BE2C (cell line): Measurements from ENCODE around the gene UNC13A.

ENCODE experiments used
- DNase-seq: peaks from one replicate; pipeline ENCODE4 v3.0.0-alpha.2; 2020
- H3K27me3 ChIP-seq: fragments of 250-450 bp; sonication (Bioruptor Pico); 2 replicates; pipeline ENCODE4 v1.5.1; 2020; ENCODE audit warnings: mild to moderate bottlenecking
- H3K36me3 ChIP-seq: fragments of 250-450 bp; sonication (Bioruptor Pico); 2 replicates; pipeline ENCODE4 v1.5.1; 2020; ENCODE audit warnings: mild to moderate bottlenecking
- H3K4me1 ChIP-seq: fragments of 250-450 bp; sonication (Bioruptor Pico); 2 replicates; pipeline ENCODE4 v1.5.1; 2020
- H3K4me3 ChIP-seq: 2 replicates; pipeline ENCODE4 v1.5.1; 2011; ENCODE audit warnings: low read depth, low read length
- H3K9me3 ChIP-seq: fragments of 250-450 bp; sonication (Bioruptor Pico); 2 replicates; pipeline ENCODE4 v1.5.1; 2020
- TF ChIP-seq, protein P1 (sequence below): IDR thresholded peaks from 2 replicates; pipeline ENCODE4 v1.5.1; 2012; ENCODE audit warnings: mild to moderate bottlenecking, low read depth, low read length

Gene UNC13A

DNA sequence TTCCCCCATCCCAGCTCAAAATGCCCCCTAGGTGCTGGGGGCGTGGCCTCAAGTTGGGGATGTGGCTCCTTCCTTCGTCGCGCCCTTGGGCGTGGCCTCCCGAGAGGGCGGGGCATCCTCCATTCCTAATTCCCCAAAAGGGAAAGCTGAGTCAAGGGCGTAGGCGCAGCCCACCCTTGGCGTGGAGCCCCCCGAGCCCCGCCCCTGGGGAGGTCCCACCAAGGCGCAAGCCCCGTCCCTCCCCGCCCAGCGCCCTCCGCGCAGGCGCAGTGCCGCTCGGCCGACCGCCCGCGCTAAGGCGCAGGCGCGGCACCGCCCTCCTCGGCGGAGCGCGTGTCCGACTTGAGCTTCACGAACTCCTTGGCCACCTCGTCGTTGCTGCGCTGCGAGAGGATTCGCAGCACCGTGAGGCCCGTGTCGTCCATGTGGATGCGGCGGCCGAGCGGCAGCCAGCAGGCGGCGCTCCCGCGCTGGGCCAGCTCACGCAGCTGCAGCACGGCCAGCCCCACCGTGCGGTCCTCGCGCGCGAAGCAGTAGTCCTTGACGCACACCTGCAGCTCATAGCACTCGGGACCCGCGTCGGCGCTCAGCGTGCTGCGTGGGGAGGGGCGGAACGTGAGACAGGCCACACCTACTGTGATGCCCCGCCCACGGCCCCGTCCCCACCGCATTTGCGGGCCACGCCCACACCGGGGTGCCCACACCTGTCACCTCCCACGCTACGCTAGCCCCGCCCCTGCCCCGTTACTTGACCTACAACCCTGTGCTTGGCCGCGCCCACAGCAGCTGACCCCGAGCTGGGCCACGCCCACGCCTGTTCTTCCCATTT, 82.2 kb downstream of the UNC13A start:
- H3K4me1 ChIP-seq, result no peaks in the 10 kb centered on the region
- peaks cover 10% of the 10 kb centered on the region for H3K27me3 ChIP-seq
- peak; percentile 83 for DNase-seq
- H3K36me3 ChIP-seq, result peaks cover 8% of the 10 kb centered on the region; the same call in 1 of the 2 replicates
- no peaks in the 10 kb centered on the region for H3K9me3 ChIP-seq
- no peak overlapping the region for H3K4me3 ChIP-seq
- TF ChIP-seq, protein P1, sequence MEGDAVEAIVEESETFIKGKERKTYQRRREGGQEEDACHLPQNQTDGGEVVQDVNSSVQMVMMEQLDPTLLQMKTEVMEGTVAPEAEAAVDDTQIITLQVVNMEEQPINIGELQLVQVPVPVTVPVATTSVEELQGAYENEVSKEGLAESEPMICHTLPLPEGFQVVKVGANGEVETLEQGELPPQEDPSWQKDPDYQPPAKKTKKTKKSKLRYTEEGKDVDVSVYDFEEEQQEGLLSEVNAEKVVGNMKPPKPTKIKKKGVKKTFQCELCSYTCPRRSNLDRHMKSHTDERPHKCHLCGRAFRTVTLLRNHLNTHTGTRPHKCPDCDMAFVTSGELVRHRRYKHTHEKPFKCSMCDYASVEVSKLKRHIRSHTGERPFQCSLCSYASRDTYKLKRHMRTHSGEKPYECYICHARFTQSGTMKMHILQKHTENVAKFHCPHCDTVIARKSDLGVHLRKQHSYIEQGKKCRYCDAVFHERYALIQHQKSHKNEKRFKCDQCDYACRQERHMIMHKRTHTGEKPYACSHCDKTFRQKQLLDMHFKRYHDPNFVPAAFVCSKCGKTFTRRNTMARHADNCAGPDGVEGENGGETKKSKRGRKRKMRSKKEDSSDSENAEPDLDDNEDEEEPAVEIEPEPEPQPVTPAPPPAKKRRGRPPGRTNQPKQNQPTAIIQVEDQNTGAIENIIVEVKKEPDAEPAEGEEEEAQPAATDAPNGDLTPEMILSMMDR, result peak; percentile 54

- no peak for DNase-seq
- no peak overlapping the region for H3K4me3 ChIP-seq
- no peaks in the 10 kb centered on the region for H3K9me3 ChIP-seq
- peaks cover 8% of the 10 kb centered on the region; the same call in 1 of the 2 replicates for H3K36me3 ChIP-seq
- TF ChIP-seq, protein P1, result no peak
- no peaks in the 10 kb centered on the region for H3K4me1 ChIP-seq
- H3K27me3 ChIP-seq, result peaks cover 15% of the 10 kb centered on the region
Observed at GRCh38 chr19:17605117-17605516, 83.0 kb downstream of the UNC13A start.

DNA sequence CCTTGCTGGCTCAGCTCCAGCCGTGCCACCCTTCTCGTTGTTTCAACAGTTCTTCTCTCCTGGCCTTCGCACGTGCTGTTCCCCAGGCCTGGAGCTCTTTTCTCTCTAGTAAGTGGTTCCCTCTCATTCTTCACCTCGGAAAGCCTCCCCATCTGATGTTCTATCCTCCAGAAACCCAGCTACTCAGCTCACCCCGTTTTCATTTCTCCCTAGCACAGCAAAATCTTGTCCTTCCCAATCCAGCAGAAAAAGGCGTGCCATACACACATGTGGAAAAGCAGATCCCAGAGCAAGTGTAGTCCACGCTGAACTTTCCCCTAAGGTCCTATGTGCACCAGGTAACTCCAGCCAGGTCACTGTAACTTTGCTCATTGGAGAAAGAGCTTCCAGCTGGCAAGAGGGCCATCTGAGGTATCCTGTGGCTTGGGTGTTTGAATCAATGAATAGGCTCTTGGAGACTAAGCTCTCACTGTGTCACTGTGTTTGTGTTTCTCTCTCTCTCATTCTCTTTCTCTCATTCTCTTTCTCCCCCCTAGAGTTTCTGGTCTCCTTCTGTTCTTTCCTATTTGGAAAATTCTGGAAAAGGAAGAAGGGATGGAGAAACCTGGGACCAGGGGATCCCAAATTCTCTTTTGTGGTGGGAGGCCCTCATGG, 83.7 kb downstream of the UNC13A start:
- no peak overlapping the region for H3K4me3 ChIP-seq
- TF ChIP-seq, protein P1, result no peak
- no peaks in the 10 kb centered on the region for H3K4me1 ChIP-seq
- H3K36me3 ChIP-seq, result peaks cover 4% of the 10 kb centered on the region; the same call in 1 of the 2 replicates
- peaks cover 17% of the 10 kb centered on the region for H3K27me3 ChIP-seq
- no peak for DNase-seq
- no peaks in the 10 kb centered on the region for H3K9me3 ChIP-seq

- Histone ChIP-seq H3K4me1 (no peaks in the 10 kb centered on the region), H3K4me3 (no peak overlapping the region), H3K27me3 (peaks cover 22% of the 10 kb centered on the region), H3K9me3 (no peaks in the 10 kb centered on the region), H3K36me3 (no peaks in the 10 kb centered on the region)
- DNase-seq, result no peak
- TF ChIP-seq, protein P1, result no peak
Observed at GRCh38 chr19:17602872-17603510, 85.2 kb downstream of the UNC13A start.

GRCh38 chr19:17602217-17602616, 85.9 kb downstream of the UNC13A start:
- Histone ChIP-seq H3K27me3 (peaks cover 22% of the 10 kb centered on the region), H3K4me1 (no peaks in the 10 kb centered on the region), H3K9me3 (no peaks in the 10 kb centered on the region), H3K4me3 (no peak overlapping the region), H3K36me3 (no peaks in the 10 kb centered on the region)
- DNase-seq, result no peak
- TF ChIP-seq, protein P1, result no peak

DNA sequence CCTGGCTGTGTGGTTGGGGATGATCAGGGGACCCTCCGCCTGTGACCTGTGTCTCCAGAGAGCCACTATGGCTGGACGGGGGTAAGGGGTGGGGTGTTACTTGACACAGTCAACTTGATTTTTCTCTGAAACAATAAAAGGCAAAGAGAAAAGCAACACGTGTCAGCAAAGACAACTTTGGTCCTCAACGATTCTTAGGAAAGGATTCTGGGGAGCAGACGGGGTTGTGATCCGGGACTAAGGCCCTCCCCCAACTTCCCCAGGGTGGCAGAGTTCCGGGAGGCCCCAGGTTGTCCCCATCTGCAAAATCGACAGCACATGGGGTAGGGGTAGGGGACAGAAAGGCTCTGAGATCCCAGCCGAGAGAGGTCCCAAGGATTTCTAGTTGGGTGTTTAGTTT, 86.5 kb downstream of the UNC13A start:
- no peak overlapping the region for H3K4me3 ChIP-seq
- TF ChIP-seq, protein P1, result no peak

More for the DNA sequence above, 86.5 kb downstream of the UNC13A start:
- Histone ChIP-seq H3K9me3 (no peaks in the 10 kb centered on the region), H3K4me1 (no peaks in the 10 kb centered on the region), H3K36me3 (no peaks in the 10 kb centered on the region), H3K27me3 (peaks cover 22% of the 10 kb centered on the region)
- DNase-seq, result no peak
